ENCODE data around the gene PCNT. TPM values are rescaled to one million over a fixed set of nuclear protein-coding genes. Genes with fewer than 3 reads are reported as not detected.
"Not testable (repeated sequence)": the region's sequence is repeated elsewhere in the genome, so short reads cannot be mapped to it uniquely, and the experiment has no call there.

Gene PCNT
- total RNA-seq, 2 donors from 2014 or later, result 58.1 to 120 TPM

- Mint-ChIP-seq H3K36me3 (no peaks in the 10 kb centered on the region), H3K27me3 (no peaks in the 10 kb centered on the region), H3K4me1 (ENCODE audit: low read depth in 2 of 2) (peaks cover 13 to 18% of the 10 kb centered on the region in 2 donors), H3K9me3 (no peaks in the 10 kb centered on the region), H3K27ac (peak overlapping the region; percentile 76 to 83), H3K4me3 (peak overlapping the region; percentile 73)
- no peak for DNase-seq (ENCODE audit: low spot score)
- peak; percentile 70 to 80 for ATAC-seq
These were observed 100.7 kb downstream of the PCNT start for GRCh38 chr21:46424621-46425020.

DNA sequence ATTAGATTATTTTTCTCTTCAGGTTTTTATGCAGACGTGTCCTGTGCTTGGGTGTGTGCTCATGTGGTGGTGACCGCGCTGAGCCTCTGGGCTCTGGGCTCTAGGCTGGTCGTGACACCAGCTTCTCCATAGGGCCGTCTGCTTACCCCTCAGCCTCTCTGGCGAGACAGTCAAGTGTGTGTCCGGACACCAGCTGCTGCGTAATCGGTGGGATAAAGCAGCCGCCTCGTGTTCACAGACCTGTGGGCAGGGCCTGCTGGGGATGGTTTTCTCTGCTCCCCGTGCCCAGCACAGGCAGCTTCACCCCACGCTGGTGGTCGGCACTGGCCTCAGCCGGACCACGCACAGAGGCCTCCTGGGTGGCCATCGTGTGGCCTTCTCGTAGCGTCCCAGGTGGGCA is 101.1 kb downstream of the PCNT start:
- peak overlapping the region; percentile 76 to 83 for H3K27ac Mint-ChIP-seq
- no peaks in the 10 kb centered on the region for H3K27me3 Mint-ChIP-seq
- ATAC-seq (peak; percentile 60 to 69), DNase-seq (ENCODE audit: low spot score) (no peak)
- peaks cover 13 to 18% of the 10 kb centered on the region in 2 donors for H3K4me1 Mint-ChIP-seq (ENCODE audit: low read depth in 2 of 2)
- H3K36me3 Mint-ChIP-seq, result no peaks in the 10 kb centered on the region
- no peaks in the 10 kb centered on the region for H3K9me3 Mint-ChIP-seq
- peak overlapping the region; percentile 73 for H3K4me3 Mint-ChIP-seq

GRCh38 chr21:46425571-46425970 is 101.6 kb downstream of the PCNT start:
- no peaks in the 10 kb centered on the region for H3K36me3 Mint-ChIP-seq
- peak; percentile 70 to 77 for ATAC-seq
- peak overlapping the region; percentile 73 for H3K4me3 Mint-ChIP-seq
- H3K27ac Mint-ChIP-seq, result peak overlapping the region; percentile 76 to 83
- no peaks in the 10 kb centered on the region for H3K9me3 Mint-ChIP-seq
- DNase-seq (ENCODE audit: low spot score), result peak; percentile 78
- H3K27me3 Mint-ChIP-seq, result no peaks in the 10 kb centered on the region
- H3K4me1 Mint-ChIP-seq (ENCODE audit: low read depth in 2 of 2), result peaks cover 13 to 18% of the 10 kb centered on the region in 2 donors

GRCh38 chr21:46426313-46427046 is 102.5 kb downstream of the PCNT start:
- peak overlapping the region in 1 of 2 donors; percentile 83 for H3K27ac Mint-ChIP-seq
- DNase-seq (ENCODE audit: low spot score) (no peak), ATAC-seq (no peak)
- no peaks in the 10 kb centered on the region for H3K27me3 Mint-ChIP-seq
- H3K9me3 Mint-ChIP-seq, result no peaks in the 10 kb centered on the region
- peaks cover 13 to 18% of the 10 kb centered on the region in 2 donors for H3K4me1 Mint-ChIP-seq (ENCODE audit: low read depth in 2 of 2)
- no peak overlapping the region for H3K4me3 Mint-ChIP-seq
- peaks cover under 1% of the 10 kb centered on the region for H3K36me3 Mint-ChIP-seq

GRCh38 chr21:46427516-46427915 is 103.6 kb downstream of the PCNT start:
- Mint-ChIP-seq H3K9me3 (no peaks in the 10 kb centered on the region), H3K36me3 (peaks cover 10% of the 10 kb centered on the region), H3K4me1 (ENCODE audit: low read depth in 2 of 2) (peaks cover 13 to 18% of the 10 kb centered on the region in 2 donors), H3K4me3 (no peak overlapping the region), H3K27ac (peak overlapping the region; percentile 48 to 56), H3K27me3 (no peaks in the 10 kb centered on the region)
- DNase-seq (ENCODE audit: low spot score) (no peak), ATAC-seq (no peak)

- no peak for ATAC-seq
- H3K36me3 Mint-ChIP-seq, result peaks cover 10% of the 10 kb centered on the region
- no peaks in the 10 kb centered on the region for H3K27me3 Mint-ChIP-seq
- H3K27ac Mint-ChIP-seq, result no peak overlapping the region
- no peaks in the 10 kb centered on the region for H3K9me3 Mint-ChIP-seq
- H3K4me1 Mint-ChIP-seq (ENCODE audit: low read depth in 2 of 2), result peaks cover 13 to 18% of the 10 kb centered on the region in 2 donors
- no peak overlapping the region for H3K4me3 Mint-ChIP-seq
- no peak for DNase-seq (ENCODE audit: low spot score)
These were observed 104.3 kb downstream of the PCNT start for GRCh38 chr21:46428286-46428685.

DNA sequence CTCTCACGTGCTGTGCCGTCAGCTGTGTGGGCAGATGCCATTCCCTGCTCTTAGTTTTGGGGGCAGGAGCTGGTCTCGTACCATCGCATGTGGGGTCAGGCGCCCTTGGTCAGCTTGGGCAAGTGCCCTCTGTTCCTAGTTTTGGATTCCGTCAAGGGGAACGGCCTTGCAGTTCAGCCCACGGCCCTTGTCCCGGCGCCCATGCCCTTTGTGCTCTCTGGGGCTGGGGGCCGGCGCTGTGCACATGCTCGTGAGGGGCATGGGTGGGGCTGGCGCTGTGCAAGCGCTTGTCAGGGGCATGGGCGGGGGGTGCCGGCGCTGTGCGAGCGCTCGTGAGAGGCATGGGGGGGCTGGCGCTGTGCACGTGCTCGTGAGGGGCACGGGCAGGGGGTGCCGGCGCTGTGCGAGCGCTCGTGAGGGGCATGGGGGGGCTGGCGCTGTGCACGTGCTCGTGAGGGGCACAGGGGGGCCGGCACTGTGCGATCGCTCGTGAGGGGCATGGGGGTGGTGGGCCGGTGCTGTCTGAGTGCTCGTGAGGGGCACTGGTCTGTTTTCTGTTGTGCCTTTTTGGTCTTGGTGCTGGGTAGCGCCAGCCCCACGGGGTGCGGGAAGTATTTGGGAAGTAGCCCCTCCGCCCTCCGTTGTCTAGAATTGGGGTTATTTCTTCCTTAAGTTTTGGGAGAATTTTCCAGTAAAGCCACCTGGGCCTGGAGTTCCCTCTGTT is 105.2 kb downstream of the PCNT start:
- H3K4me1 Mint-ChIP-seq (ENCODE audit: low read depth in 2 of 2), result peaks cover 13 to 15% of the 10 kb centered on the region in 2 donors
- peaks cover 10% of the 10 kb centered on the region for H3K36me3 Mint-ChIP-seq
- no peak overlapping the region for H3K27ac Mint-ChIP-seq
- DNase-seq (ENCODE audit: low spot score) (no peak), ATAC-seq (no peak)
- H3K9me3 Mint-ChIP-seq, result no peaks in the 10 kb centered on the region
- no peaks in the 10 kb centered on the region for H3K27me3 Mint-ChIP-seq
- no peak overlapping the region for H3K4me3 Mint-ChIP-seq

- H3K36me3 Mint-ChIP-seq, result peaks cover 10% of the 10 kb centered on the region
- DNase-seq (ENCODE audit: low spot score), result no peak
- H3K4me3 Mint-ChIP-seq, result no peak overlapping the region
- H3K9me3 Mint-ChIP-seq, result no peaks in the 10 kb centered on the region
- no peak overlapping the region for H3K27ac Mint-ChIP-seq
- H3K4me1 Mint-ChIP-seq (ENCODE audit: low read depth in 2 of 2), result peaks cover 7 to 10% of the 10 kb centered on the region in 2 donors
- H3K27me3 Mint-ChIP-seq, result no peaks in the 10 kb centered on the region
- ATAC-seq, result no peak
These were observed 106.1 kb downstream of the PCNT start for GRCh38 chr21:46429754-46430681.

DNA sequence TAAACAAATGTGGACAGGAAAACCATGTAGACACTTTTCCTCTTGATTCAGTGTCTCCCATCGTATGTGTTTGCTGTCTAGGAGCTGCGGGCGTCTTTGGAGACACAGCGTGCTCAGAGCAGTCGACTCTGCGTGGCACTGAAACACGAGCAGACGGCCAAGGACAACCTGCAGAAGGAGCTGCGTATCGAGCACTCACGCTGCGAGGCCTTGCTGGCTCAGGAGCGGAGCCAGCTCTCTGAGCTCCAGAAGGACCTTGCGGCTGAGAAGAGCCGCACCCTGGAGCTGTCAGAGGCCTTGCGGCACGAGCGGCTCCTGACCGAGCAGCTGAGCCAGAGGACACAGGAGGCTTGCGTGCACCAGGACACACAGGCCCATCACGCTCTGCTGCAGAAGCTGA is 107.5 kb downstream of the PCNT start:
- Mint-ChIP-seq H3K4me1 (ENCODE audit: low read depth in 2 of 2) (peaks cover 0 to 3% of the 10 kb centered on the region in 2 donors), H3K36me3 (peaks cover 10% of the 10 kb centered on the region), H3K4me3 (no peak overlapping the region), H3K9me3 (no peaks in the 10 kb centered on the region), H3K27me3 (no peaks in the 10 kb centered on the region), H3K27ac (no peak overlapping the region)
- DNase-seq (ENCODE audit: low spot score), result no peak
- ATAC-seq, result no peak

- Mint-ChIP-seq H3K27me3 (no peaks in the 10 kb centered on the region), H3K36me3 (peaks cover 10% of the 10 kb centered on the region), H3K4me3 (no peak overlapping the region), H3K27ac (no peak overlapping the region), H3K4me1 (ENCODE audit: low read depth in 2 of 2) (peaks cover 0 to 3% of the 10 kb centered on the region in 2 donors), H3K9me3 (no peaks in the 10 kb centered on the region)
- ATAC-seq, result no peak
- DNase-seq (ENCODE audit: low spot score), result no peak
These were observed 108.0 kb downstream of the PCNT start for GRCh38 chr21:46431884-46432488.

- DNase-seq (ENCODE audit: low spot score); H3K27me3 Mint-ChIP-seq; H3K4me1 Mint-ChIP-seq (ENCODE audit: low read depth in 2 of 2); H3K9me3 Mint-ChIP-seq; H3K27ac Mint-ChIP-seq; ATAC-seq; H3K4me3 Mint-ChIP-seq; H3K36me3 Mint-ChIP-seq: not testable (repeated sequence)
These were observed 109.2 kb downstream of the PCNT start for GRCh38 chr21:46433116-46433515.

- H3K27ac Mint-ChIP-seq, result no peak overlapping the region
- peaks cover 10% of the 10 kb centered on the region for H3K36me3 Mint-ChIP-seq
- H3K4me3 Mint-ChIP-seq, result no peak overlapping the region
- no peaks in the 10 kb centered on the region for H3K27me3 Mint-ChIP-seq
- peaks cover 0 to 6% of the 10 kb centered on the region in 2 donors for H3K4me1 Mint-ChIP-seq (ENCODE audit: low read depth in 2 of 2)
- no peak for DNase-seq (ENCODE audit: low spot score)
- H3K9me3 Mint-ChIP-seq, result no peaks in the 10 kb centered on the region
- peak in 1 of 2 donors; percentile 37 for ATAC-seq
These were observed 110.5 kb downstream of the PCNT start for GRCh38 chr21:46434322-46434958.

- H3K36me3 Mint-ChIP-seq, result peaks cover 12% of the 10 kb centered on the region
- no peaks in the 10 kb centered on the region for H3K27me3 Mint-ChIP-seq
- no peak for DNase-seq (ENCODE audit: low spot score)
- no peak overlapping the region for H3K4me3 Mint-ChIP-seq
- no peaks in the 10 kb centered on the region for H3K9me3 Mint-ChIP-seq
- peaks cover 0 to 6% of the 10 kb centered on the region in 2 donors for H3K4me1 Mint-ChIP-seq (ENCODE audit: low read depth in 2 of 2)
- no peak overlapping the region for H3K27ac Mint-ChIP-seq
- no peak for ATAC-seq
These were observed 111.9 kb downstream of the PCNT start for GRCh38 chr21:46435786-46436227.
